ENCODE results near the gene NOL7.

Gene NOL7

DNA sequence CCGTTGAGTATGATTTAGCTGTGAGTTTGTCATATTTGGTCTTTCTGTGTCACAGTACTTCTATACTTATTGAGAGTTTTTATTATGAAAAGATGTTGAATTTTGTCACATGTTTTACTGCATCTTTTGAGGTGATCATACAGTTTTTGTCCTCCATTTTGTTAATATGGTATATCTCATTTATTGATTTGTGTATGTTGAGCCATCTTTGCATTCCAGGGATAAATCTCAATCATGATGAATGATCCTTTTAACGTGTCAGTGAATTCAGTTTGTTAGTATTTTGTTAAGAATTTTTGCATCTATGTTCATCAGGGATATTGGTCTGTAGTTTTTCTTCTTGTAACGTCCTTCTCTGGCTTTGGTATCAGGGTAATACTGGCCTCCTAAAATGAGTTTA is 37.2 kb upstream of the NOL7 start:
- H3K4me3 ChIP-seq (ENCODE audit: low read length): no peak overlapping the region
- H3K27me3 ChIP-seq (ENCODE audit: control insufficient read depth, insufficient read depth, low read length): no peaks in the 10 kb centered on the region
- no peaks in the 10 kb centered on the region for H3K9me3 ChIP-seq (ENCODE audit: control insufficient read depth, low read length)
- H3K36me3 ChIP-seq (ENCODE audit: control insufficient read depth, insufficient read depth, low read length): no peaks in the 10 kb centered on the region
- no peak overlapping the region for H3K9ac ChIP-seq (ENCODE audit: low read length)
- peaks cover 13% of the 10 kb centered on the region for H3K4me1 ChIP-seq (ENCODE audit: control insufficient read depth, insufficient read depth, low read length)

DNA sequence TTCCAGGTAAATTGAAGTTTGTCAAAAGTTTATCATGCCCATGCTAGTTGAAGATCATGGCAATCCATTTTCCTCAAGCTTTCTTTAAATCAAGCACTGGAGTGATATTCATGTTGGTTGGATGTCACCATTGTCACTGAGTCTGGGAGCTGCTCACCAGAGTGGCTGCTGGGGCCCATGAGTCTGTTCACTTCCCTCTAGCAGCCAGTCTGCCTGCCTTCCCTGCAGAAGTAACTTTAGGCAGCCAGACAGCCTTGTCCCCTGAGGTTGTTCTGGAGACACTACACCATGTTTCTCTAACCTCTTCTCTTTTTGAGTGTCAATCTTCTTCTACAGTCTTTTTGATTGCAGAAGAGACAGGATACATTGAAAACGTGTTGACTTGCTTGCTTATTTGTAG is 35.2 kb upstream of the NOL7 start:
- Histone ChIP-seq H3K4me3 (ENCODE audit: low read length) (no peak overlapping the region), H3K9me3 (ENCODE audit: control insufficient read depth, low read length) (no peaks in the 10 kb centered on the region), H3K36me3 (ENCODE audit: control insufficient read depth, insufficient read depth, low read length) (no peaks in the 10 kb centered on the region), H3K9ac (ENCODE audit: low read length) (no peak overlapping the region), H3K4me1 (ENCODE audit: control insufficient read depth, insufficient read depth, low read length) (peaks cover 5% of the 10 kb centered on the region), H3K27me3 (ENCODE audit: control insufficient read depth, insufficient read depth, low read length) (no peaks in the 10 kb centered on the region)

DNA sequence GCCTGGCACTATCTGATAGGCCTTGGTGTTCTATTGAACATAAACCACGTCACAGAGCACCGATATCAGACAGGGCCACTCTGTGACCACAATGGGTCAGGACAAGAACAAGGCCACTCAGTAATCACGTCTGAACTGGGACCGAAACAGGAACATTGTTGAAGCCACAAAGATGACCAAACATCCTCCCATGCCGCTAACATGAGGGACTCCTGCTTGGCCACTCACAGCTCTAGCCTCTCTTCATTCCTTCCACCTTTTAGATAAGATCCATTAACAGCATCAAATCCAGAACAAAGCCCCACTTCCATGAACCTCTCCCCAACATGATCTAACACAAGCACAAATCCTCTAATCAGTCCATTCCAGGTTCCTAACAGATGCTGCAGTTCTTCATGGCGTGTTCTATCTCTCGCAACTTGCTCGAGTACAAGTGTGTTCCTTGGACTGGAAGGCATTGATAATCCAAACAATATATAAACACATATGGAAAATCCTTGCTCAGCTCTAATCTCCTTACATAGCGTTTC is 33.4 kb upstream of the NOL7 start:
- H3K4me3 ChIP-seq (ENCODE audit: low read length): no peak overlapping the region
- H3K36me3 ChIP-seq (ENCODE audit: control insufficient read depth, insufficient read depth, low read length): no peaks in the 10 kb centered on the region
- H3K4me1 ChIP-seq (ENCODE audit: control insufficient read depth, insufficient read depth, low read length): no peaks in the 10 kb centered on the region
- H3K27me3 ChIP-seq (ENCODE audit: control insufficient read depth, insufficient read depth, low read length): no peaks in the 10 kb centered on the region
- no peak overlapping the region for H3K9ac ChIP-seq (ENCODE audit: low read length)
- no peaks in the 10 kb centered on the region for H3K9me3 ChIP-seq (ENCODE audit: control insufficient read depth, low read length)

DNA sequence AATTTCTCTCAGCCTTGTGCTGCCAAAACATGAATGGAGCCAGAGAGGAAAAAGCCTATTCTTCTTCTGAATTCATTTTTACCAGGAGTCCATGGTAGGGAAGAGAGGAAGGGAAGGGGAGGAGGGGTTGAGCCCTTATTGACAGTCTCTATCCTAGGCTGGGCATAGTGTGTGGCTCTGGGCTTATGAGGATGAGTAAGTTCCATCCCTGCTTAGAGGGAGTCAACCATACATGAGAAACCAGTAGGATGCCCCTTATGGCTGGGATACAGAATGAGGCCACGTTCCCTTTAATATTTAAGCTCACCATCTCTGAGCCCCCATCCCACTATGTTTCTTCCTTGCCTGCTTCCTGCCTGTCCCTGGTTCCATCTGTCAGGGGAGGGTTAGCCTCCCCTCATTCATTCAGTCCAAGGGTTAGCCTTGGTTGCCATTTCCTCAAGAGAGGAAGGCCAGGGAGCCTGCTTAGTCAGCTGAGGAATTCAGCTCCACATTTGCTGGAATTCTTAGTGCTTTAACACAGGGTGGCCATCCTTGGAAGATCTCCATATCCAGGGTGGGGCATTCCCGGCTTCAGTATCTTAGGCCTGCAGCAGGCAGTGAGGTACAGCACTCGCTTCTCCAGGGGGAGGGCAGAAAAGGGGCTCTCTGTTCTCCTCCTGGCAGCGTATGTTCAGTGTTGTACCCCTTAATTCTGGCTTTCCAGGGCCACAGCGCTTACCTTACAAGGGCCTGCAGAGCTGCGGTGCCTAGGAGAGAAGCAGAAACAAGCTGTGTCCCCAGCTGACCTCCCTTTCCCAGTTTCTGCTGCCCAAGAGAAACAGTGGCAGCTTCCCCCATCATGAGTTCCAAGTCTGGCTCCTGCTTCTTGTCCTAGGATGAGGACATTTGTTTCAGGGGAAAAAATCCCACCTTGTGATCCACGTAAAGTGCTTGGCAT is 28.3 kb upstream of the NOL7 start:
- no peaks in the 10 kb centered on the region for H3K9me3 ChIP-seq (ENCODE audit: control insufficient read depth, low read length)
- H3K4me1 ChIP-seq (ENCODE audit: control insufficient read depth, insufficient read depth, low read length): no peaks in the 10 kb centered on the region
- no peaks in the 10 kb centered on the region for H3K27me3 ChIP-seq (ENCODE audit: control insufficient read depth, insufficient read depth, low read length)
- no peak overlapping the region for H3K4me3 ChIP-seq (ENCODE audit: low read length)
- no peaks in the 10 kb centered on the region for H3K36me3 ChIP-seq (ENCODE audit: control insufficient read depth, insufficient read depth, low read length)
- H3K9ac ChIP-seq (ENCODE audit: low read length): no peak overlapping the region

DNA sequence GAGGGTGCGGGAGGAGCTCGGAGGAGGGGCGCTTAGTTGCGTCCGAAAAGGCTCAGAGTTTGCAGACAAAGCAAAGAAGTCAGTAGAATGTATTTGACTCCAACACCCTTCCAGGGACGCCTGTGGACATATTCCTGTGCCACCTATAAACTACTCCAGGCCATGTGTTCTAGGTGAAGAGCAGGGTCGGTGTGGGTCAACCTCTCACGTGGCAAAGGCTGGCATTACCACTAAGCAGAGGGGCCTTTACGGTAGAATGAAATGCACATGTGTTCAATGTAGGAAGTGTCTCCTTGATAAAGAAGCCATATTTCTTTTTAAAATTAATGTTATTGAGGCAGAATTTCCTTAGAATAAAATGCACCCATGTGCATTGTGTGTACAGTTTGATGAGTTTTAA is 25.3 kb upstream of the NOL7 start:
- no peaks in the 10 kb centered on the region for H3K4me1 ChIP-seq (ENCODE audit: control insufficient read depth, insufficient read depth, low read length)
- no peaks in the 10 kb centered on the region for H3K9me3 ChIP-seq (ENCODE audit: control insufficient read depth, low read length)
- no peak overlapping the region for H3K9ac ChIP-seq (ENCODE audit: low read length)
- no peaks in the 10 kb centered on the region for H3K27me3 ChIP-seq (ENCODE audit: control insufficient read depth, insufficient read depth, low read length)
- H3K36me3 ChIP-seq (ENCODE audit: control insufficient read depth, insufficient read depth, low read length): no peaks in the 10 kb centered on the region
- no peak overlapping the region for H3K4me3 ChIP-seq (ENCODE audit: low read length)

DNA sequence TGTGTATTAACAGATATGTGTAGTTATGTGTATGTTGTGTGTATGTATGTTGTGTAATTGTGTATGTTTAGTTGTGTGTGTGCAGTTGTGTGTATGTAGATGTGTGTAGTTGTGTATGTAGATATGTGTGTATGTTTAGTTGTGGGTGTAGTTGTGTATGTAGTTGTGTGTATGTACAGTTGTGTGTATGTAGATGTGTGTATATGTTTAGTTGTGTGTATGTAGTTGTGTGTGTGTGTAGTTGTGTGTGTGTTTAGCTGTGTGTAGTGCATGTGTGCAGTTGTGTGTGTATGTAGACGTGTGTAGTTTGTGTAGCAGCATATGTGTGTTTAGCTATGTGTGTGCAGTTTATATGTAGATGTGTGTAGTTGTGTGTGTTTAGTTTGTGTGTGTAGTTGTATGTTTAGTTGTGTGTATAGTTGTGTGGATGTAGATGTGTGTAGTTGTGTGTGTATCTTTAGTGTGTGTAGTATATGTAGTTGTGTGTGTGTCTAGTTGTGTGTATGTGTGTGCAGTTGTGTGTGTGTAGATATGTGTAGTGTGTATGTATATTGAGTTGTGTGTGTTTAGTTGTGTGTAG is 24.5 kb upstream of the NOL7 start:
- H3K9ac ChIP-seq (ENCODE audit: low read length): no peak overlapping the region
- H3K4me3 ChIP-seq (ENCODE audit: low read length): no peak overlapping the region
- no peaks in the 10 kb centered on the region for H3K4me1 ChIP-seq (ENCODE audit: control insufficient read depth, insufficient read depth, low read length)
- H3K27me3 ChIP-seq (ENCODE audit: control insufficient read depth, insufficient read depth, low read length): no peaks in the 10 kb centered on the region
- H3K9me3 ChIP-seq (ENCODE audit: control insufficient read depth, low read length): no peaks in the 10 kb centered on the region
- H3K36me3 ChIP-seq (ENCODE audit: control insufficient read depth, insufficient read depth, low read length): no peaks in the 10 kb centered on the region

DNA sequence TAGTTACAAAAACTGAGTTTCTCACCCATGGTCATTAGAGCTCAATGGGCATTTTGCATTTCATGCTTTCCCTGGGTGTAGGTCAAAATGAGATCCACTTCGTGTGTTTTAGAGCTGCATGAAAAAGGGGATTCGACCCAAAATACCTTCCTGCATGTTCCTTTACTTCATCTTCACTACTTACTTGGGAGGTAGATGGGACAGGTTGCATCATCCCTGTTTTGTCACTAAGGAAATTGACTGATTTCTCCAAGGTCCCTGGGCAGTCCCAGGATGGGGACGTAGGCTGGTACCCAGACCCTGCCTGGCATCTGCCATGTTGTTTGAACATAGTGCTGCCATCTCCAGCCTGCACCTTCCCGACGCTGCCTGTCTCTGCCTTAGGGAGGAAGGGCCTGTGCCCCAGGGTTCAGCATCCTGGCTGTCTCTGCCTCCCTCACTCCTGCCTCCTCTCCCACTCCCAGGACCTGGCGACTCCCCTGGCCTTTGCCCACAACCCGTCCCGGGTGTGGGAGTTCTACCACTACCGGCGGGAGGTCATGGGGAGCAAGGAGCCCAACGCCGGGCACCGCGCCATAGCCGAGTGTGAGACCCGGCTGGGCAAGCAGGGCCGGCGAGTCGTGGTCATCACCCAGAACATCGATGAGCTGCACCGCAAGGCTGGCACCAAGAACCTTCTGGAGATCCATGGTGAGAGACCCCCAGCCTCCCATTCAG is 23.8 kb upstream of the NOL7 start:
- no peaks in the 10 kb centered on the region for H3K27me3 ChIP-seq (ENCODE audit: control insufficient read depth, insufficient read depth, low read length)
- no peaks in the 10 kb centered on the region for H3K4me1 ChIP-seq (ENCODE audit: control insufficient read depth, insufficient read depth, low read length)
- H3K4me3 ChIP-seq (ENCODE audit: low read length): no peak overlapping the region
- H3K9me3 ChIP-seq (ENCODE audit: control insufficient read depth, low read length): no peaks in the 10 kb centered on the region
- H3K9ac ChIP-seq (ENCODE audit: low read length): no peak overlapping the region
- H3K36me3 ChIP-seq (ENCODE audit: control insufficient read depth, insufficient read depth, low read length): no peaks in the 10 kb centered on the region

DNA sequence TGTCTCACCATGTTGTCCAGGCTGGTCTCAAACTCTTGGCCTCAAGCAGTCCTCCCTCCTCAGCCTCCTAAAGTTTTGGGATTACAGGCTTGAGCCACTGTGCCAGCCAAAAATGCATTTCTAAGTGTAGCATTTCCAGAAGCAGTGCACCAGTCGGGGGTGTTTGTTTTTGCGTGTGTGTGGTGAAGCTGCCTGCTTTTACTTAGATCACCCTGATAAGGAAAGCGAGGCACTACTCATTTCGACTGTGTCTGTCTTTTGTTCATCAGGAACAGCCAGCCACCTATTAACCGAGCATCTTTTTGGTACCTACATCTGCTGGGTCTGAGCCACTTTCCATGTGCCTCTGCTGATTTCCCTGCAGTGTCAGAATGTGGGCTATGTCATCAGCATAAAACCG is 22.0 kb upstream of the NOL7 start:
- Histone ChIP-seq H3K4me3 (ENCODE audit: low read length) (no peak overlapping the region), H3K27me3 (ENCODE audit: control insufficient read depth, insufficient read depth, low read length) (no peaks in the 10 kb centered on the region), H3K9me3 (ENCODE audit: control insufficient read depth, low read length) (no peaks in the 10 kb centered on the region), H3K36me3 (ENCODE audit: control insufficient read depth, insufficient read depth, low read length) (no peaks in the 10 kb centered on the region), H3K4me1 (ENCODE audit: control insufficient read depth, insufficient read depth, low read length) (no peaks in the 10 kb centered on the region), H3K9ac (ENCODE audit: low read length) (no peak overlapping the region)

DNA sequence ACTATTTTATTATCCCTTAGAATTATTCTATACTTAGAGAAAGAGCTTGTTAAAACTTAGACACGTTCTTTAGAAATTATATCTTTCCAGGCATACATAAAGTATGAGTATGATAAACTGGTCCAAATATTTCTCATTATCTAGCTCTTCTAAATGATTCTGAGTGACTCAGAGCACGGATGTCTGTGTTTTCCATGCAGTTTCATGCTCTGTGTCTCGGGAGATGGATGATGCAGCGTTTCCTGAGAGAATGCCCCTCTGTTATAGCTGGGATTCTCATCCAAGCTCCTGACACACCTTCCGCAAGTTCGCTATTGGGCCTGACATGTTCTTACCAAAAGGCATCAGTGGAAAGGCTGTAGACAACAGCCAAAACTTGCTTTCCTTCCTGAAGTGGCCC is 21.4 kb upstream of the NOL7 start:
- H3K9ac ChIP-seq (ENCODE audit: low read length): no peak overlapping the region
- no peaks in the 10 kb centered on the region for H3K27me3 ChIP-seq (ENCODE audit: control insufficient read depth, insufficient read depth, low read length)
- no peaks in the 10 kb centered on the region for H3K9me3 ChIP-seq (ENCODE audit: control insufficient read depth, low read length)
- no peaks in the 10 kb centered on the region for H3K36me3 ChIP-seq (ENCODE audit: control insufficient read depth, insufficient read depth, low read length)
- no peak overlapping the region for H3K4me3 ChIP-seq (ENCODE audit: low read length)
- no peaks in the 10 kb centered on the region for H3K4me1 ChIP-seq (ENCODE audit: control insufficient read depth, insufficient read depth, low read length)

DNA sequence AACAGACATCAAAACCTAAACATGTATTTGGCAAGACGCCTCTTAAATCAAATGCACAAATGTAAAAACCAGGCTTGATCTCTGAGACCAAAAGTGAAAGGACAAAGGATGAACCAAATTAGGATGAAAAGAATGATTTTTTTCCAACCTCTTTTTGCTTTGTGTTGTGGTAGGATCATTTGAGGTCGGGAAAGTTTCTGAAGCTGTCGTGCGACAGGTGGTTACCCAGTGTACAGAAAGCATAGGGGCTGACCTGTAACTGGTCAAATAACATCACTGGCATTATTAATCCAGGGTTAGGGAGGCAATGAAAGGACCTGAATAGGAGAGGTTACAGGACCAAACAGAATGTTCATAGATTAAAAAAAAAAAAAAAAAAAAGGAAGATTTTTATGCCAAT is 18.1 kb upstream of the NOL7 start:
- no peak overlapping the region for H3K4me3 ChIP-seq (ENCODE audit: low read length)
- H3K4me1 ChIP-seq (ENCODE audit: control insufficient read depth, insufficient read depth, low read length): no peaks in the 10 kb centered on the region
- no peak overlapping the region for H3K9ac ChIP-seq (ENCODE audit: low read length)
- H3K27me3 ChIP-seq (ENCODE audit: control insufficient read depth, insufficient read depth, low read length): no peaks in the 10 kb centered on the region
- H3K9me3 ChIP-seq (ENCODE audit: control insufficient read depth, low read length): no peaks in the 10 kb centered on the region
- peaks cover 6% of the 10 kb centered on the region for H3K36me3 ChIP-seq (ENCODE audit: control insufficient read depth, insufficient read depth, low read length)

DNA sequence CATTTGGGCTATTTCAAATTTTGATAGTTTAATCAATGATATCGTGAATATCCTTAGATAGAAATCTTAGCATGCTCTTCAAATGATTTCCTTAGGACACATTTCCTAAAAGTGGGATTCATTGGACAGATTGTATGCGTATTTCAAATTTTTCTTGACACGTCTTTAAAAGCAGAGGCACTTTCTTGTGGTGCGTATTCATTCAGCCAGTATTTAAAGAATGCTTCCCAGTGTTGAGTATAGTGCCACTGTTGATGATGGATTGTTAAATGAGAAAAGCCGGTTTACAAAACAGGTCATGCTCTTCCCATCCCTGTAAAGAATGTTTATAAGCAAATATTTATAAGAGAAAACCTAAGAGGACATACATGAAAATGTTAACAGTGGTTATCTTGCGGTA is 15.1 kb upstream of the NOL7 start:
- H3K4me1 ChIP-seq (ENCODE audit: control insufficient read depth, insufficient read depth, low read length): no peaks in the 10 kb centered on the region
- H3K27me3 ChIP-seq (ENCODE audit: control insufficient read depth, insufficient read depth, low read length): no peaks in the 10 kb centered on the region
- H3K9me3 ChIP-seq (ENCODE audit: control insufficient read depth, low read length): no peaks in the 10 kb centered on the region
- H3K9ac ChIP-seq (ENCODE audit: low read length): no peak overlapping the region
- no peak overlapping the region for H3K4me3 ChIP-seq (ENCODE audit: low read length)
- H3K36me3 ChIP-seq (ENCODE audit: control insufficient read depth, insufficient read depth, low read length): peaks cover 6% of the 10 kb centered on the region

DNA sequence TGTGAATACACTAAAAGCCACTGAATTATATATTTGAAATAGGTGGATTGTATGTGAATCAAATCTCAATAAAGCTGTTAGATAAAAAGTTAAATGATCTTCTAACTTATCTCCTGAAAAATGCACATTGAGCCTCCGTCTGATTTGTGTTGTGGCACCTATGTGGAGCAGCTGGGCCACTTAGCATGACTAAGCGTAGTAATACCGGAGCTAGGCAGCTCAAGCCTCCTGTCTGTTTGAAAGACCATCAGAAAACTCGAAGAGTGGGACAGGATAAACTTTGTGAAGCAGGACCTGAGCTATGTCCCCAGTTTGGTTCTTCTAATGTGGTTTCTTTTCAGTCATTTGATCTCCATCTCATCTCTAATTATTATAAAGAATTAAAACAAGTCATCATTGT is 11.0 kb upstream of the NOL7 start:
- no peaks in the 10 kb centered on the region for H3K27me3 ChIP-seq (ENCODE audit: control insufficient read depth, insufficient read depth, low read length)
- H3K36me3 ChIP-seq (ENCODE audit: control insufficient read depth, insufficient read depth, low read length): peaks cover 6% of the 10 kb centered on the region
- H3K9me3 ChIP-seq (ENCODE audit: control insufficient read depth, low read length): no peaks in the 10 kb centered on the region
- no peak overlapping the region for H3K9ac ChIP-seq (ENCODE audit: low read length)
- H3K4me3 ChIP-seq (ENCODE audit: low read length): no peak overlapping the region
- H3K4me1 ChIP-seq (ENCODE audit: control insufficient read depth, insufficient read depth, low read length): no peaks in the 10 kb centered on the region
